ENCODE results near the gene UBE2I.
"Not testable (repeated sequence)": the region's sequence is repeated elsewhere in the genome, so short reads cannot be mapped to it uniquely, and the experiment has no call there.

Gene UBE2I

DNA sequence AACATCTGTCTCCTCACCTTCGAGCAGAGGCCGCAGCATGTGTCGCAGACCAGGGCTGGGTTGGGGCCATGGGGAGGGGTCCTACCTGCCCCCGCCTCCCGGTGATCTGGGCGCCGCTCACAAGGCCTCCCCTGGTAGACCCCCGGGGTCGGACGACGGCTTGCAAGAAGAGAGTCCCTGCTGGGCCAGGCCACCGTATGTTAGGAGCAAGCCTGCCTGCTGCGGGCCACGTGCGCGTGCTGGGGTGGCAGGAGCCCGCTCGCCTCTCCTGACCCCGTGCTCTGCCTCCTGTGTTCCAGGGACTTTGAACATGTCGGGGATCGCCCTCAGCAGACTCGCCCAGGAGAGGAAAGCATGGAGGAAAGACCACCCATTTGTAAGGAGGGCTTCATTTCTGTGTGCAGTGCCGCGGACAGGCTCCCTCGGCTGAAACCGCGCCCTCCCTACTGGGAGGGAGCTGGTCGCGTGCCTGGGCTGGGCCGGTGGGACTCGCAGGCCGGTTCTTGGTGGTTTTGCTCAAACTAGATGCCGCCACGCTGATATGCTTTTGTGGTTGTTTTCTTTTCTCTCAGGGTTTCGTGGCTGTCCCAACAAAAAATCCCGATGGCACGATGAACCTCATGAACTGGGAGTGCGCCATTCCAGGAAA is 4.4 kb downstream of the UBE2I start:
- no peak for DNase-seq (ENCODE audit: low read depth in 2 of 2)

DNA sequence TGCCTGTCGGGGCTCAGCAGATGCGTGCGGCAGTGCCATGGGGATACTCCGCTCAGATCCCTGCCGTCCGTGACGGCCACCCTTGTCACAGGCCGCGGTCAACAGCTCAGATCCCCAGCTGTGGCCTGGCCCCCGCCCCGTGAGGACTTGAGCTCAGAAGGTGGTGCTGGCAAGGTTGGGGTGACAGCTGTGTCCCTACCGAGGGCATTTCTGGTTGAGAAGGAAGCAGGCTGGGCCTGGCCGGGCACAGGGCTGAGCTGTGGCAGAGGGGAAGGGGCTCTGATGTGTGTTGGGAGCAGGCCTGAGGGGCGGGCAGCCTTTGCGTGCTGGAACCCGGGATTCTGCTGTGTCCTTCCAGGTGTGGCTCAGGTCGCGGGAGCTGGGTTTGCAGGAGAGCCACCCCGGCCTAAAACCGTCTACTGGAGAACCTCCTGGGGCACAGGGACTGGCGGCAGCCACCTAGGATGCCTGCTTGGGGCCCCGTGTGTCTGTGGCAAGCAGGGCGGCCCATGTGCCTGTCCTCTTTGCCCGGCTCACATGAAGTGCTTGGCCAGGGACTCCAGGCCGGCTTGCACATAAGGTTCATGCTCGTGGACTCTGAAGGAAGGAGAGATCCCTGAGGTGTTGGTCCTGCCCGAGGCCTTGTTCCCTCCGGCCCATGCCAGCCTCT is 5.1 kb downstream of the UBE2I start:
- no peak for DNase-seq (ENCODE audit: low read depth in 2 of 2)

GRCh38 chr16:1315081-1316032 is 5.9 kb downstream of the UBE2I start:
- DNase-seq (ENCODE audit: low read depth in 2 of 2): no peak

- no peak for DNase-seq (ENCODE audit: low read depth in 2 of 2)
Measured at GRCh38 chr16:1316033-1316405, 6.6 kb downstream of the UBE2I start.

- DNase-seq (ENCODE audit: low read depth in 2 of 2): no peak
Measured at GRCh38 chr16:1317479-1318267, 8.2 kb downstream of the UBE2I start.

DNA sequence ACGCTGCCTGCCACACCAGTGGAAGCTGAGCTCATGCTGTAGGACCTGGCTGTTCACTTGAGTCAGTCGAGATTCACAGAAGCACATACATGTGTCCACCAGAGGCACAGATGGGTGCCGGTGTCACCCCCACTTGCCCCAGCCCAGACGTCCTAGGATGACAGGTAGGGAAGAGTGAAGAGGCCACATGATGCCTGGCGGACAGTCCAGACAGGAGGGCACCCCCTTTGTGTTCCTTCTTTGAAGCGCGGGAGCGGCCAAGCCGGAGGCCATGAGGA is 8.8 kb downstream of the UBE2I start:
- DNase-seq (ENCODE audit: low read depth in 2 of 2): no peak

- DNase-seq (ENCODE audit: low read depth in 2 of 2): no peak
Measured at GRCh38 chr16:1319041-1319440, 9.6 kb downstream of the UBE2I start.

- no peak for DNase-seq (ENCODE audit: low read depth in 2 of 2)
Measured at GRCh38 chr16:1320097-1320496, 10.7 kb downstream of the UBE2I start.

- no peak for DNase-seq (ENCODE audit: low read depth in 2 of 2)
Measured at GRCh38 chr16:1320658-1321240, 11.3 kb downstream of the UBE2I start.

- DNase-seq (ENCODE audit: low read depth in 2 of 2): no peak
Measured at GRCh38 chr16:1322407-1322806, 13.0 kb downstream of the UBE2I start.

DNA sequence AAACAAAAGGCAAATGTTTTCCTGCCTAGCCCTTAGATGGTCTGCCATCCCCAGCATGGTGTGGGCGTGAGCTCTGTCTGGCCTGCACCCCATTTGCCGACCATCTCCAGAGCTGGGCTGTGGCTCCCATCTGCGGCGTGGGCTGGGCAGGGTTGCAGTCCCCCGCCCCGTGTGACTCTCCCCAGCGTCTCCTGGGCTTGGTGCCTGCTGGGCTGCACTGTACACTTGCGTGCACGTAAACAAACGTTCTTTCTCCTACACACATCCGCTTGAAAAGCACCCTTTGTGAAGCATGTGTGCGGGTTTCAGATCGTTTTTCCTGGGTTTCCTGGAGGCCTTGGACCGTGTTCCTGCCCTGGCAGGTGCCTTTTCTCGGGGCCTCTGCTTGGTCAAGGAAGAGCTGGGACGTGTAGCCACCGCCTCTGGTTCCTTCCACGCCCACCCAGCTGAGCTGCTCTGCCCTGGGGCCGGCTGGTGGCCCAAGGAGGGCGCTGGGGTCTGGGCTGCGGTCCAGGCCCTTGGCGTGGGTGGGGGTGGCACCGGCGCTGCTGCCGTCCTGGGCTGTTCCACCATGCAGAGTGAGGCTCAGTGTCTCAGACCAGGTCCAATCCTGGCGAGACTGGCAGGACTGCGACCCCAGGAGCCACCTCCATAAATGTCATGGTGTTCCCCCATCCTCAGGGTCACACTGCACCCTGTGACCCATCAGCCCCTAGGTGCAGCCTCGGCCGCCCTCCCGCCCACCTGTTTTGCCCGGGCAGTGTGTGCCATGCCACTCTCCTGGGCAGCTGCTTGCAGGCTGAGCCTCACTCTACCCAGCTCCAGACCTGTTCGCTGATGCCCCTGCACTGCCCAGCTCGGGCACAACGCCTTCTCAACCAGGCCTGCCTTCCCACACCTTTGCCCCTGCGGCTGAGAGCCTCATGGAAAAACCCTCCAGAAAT is 14.1 kb downstream of the UBE2I start:
- no peak for DNase-seq (ENCODE audit: low read depth in 2 of 2)

GRCh38 chr16:1324286-1324826 is 14.9 kb downstream of the UBE2I start:
- no peak for DNase-seq (ENCODE audit: low read depth in 2 of 2)

DNA sequence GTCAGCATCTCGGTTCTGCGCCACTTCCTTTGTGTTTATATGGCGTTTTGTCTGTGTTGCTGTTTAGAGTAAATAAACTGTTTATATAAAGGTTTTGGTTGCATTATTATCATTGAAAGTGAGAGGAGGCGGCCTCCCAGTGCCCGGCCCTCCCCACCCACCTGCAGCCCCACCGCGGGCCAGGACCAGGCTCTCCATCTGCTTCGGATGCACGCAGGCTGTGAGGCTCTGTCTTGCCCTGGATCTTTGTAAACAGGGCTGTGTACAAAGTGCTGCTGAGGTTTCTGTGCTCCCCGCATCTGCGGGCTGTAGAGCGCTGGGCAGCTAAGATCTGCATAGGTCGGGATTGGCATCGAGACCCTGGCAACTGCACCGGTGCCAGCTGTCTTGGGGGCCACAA is 15.8 kb downstream of the UBE2I start:
- DNase-seq (ENCODE audit: low read depth in 2 of 2): no peak

DNA sequence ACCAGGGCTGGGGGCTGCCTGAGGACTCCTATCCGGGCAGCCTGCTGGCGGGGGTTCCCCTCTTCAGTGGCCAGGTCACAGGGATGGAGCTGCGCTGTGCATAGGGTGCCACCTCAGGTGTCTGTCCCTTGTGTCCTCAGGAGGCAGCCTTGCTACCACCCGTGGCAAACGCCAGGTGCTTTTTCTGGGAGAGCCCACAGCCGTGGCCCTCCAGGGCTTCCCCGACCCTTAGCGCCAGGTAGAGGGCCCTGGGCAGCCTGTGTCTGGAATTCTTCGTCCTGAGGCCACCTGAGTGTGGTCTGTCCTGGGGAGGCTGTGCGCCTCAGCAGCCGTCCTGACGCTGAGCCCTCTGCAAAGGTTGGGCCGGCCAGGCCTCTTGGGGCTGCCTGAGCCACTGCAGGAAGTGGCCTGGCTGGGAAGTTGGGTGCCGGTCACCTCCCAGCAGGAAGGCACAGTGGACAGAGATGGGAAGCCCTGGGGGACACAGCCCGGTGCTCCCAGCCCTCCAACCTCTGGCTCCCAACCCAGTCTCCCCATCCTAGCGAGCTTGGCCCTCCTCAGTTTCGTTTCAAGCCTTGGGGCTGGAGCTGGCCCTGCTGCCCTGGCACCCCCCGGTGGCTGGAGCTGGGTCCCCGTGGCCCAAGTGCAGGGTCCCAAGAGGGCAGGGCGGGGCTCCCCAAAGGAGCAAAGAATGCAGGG is 16.4 kb downstream of the UBE2I start:
- DNase-seq (ENCODE audit: low read depth in 2 of 2): no peak

DNA sequence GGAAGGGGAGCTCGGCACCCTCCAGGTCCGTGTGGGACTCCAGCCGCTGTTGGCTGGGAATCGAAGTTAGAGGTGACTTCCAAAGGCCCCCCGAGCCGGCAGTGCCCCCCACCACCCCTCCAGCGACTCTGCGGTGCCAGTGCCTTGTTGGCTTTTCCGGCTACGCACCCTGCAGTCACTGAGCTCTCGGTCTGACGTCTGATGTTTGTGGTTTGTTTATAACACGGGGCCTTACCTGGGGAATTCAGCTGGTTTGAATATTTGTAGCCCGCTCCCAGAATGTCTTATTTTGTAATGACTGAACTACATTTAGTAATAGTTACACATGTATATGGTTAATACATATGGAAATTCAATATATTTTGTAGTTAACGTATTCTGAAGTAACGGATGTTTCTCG is 17.0 kb downstream of the UBE2I start:
- no peak for DNase-seq (ENCODE audit: low read depth in 2 of 2)

- no peak for DNase-seq (ENCODE audit: low read depth in 2 of 2)
Measured at GRCh38 chr16:1326946-1327618, 17.6 kb downstream of the UBE2I start.

DNA sequence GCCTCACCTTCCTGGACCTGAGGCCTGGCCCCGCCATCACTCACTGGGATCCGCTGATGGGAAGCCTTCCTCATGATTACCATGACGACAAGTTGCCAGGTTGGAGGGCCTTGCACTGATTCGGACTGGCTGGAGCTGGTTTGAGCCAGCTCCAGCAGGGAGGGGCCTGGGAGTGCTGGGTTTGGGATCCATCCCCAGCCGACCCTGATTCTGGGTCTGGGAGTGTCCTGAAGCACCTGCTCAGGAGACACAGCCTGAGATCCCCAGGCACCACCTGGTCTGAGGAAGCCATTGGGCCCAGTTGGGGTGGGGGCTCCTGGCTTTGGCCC is 18.1 kb downstream of the UBE2I start:
- no peak for DNase-seq (ENCODE audit: low read depth in 2 of 2)

DNA sequence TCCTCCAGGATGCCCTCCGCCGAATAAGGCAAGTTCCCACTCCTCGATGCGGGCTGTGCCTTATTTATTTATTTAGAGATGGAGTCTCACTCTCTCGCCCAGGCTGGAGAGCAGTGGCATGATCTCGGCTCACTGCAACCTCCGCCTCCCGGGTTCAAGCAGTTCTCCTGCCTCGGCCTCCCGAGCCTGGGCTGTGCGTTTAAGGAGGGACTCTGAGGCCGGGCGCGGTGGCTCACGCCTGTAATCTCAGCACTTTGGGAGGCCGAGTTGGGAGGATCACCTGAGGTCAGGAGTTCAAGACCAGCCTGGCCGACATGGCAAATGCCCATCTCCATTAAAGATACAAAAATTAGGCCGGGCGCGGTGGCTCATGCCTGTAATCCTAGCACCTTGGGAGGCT is 18.7 kb downstream of the UBE2I start:
- not testable (repeated sequence) for DNase-seq (ENCODE audit: low read depth in 2 of 2)

DNA sequence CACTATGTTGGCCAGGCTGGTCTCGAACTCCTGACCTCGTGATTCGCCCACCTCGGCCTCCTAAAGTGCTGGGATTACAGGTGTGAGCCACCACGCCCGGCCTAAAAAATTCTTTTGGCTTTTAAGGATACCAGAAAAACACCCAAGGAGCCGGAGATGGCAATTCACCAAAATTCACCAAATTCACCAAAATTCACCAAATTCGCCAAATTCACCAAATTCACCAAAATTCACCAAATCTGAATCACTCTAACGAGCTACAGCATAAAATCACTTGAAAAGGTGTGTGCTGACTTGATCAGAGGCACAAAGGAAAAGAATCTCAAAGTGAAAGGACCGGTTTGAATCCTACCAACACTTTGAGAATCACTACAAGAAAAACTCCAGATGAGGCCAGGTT is 19.5 kb downstream of the UBE2I start:
- DNase-seq (ENCODE audit: low read depth in 2 of 2): not testable (repeated sequence)

Data from stimulated activated CD4-positive, alpha-beta T cell treated with anti-CD3 and anti-CD28 coated beads, Interleukin-15, amount 100 ng/mL, for 48 hours (primary cell).